Ishikawa (cell line): ENCODE results near the gene TSC1.

ENCODE experiments used
- CEBPB ChIP-seq: IDR thresholded peaks from 2 replicates; pipeline ENCODE4 v1.6.1; 2012
- TEAD4 ChIP-seq: IDR thresholded peaks from 2 replicates; pipeline ENCODE4 v1.6.1; 2012
- USF1 ChIP-seq: IDR thresholded peaks from 2 replicates; pipeline ENCODE4 v1.6.1; 2012
- TF ChIP-seq, protein P1 (sequence below): IDR thresholded peaks from 2 replicates; pipeline ENCODE4 v1.6.1; 2012

DNA sequence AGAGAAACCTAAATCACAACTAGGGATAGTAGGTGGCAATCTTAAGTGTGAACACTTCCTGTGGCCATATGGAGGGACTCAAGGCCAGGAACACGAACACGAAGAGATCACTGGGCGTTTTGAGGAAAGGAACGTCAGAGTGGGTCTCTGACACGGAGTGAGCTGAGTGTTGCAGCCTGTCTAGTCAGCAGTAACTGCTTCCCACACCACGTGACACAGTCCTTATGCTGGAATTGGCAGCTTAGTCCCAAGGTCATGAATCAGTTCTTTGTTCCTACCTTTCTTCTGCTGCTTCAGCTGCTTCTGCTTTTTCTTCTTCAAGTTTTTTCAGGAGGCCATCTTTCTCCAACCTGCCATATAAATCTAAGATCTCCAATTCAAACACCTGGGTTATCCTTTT lies 47.5 kb downstream of the TSC1 start:
- no peak for TF ChIP-seq CEBPB
- TF ChIP-seq TEAD4 = no peak
- TF ChIP-seq, protein P1, sequence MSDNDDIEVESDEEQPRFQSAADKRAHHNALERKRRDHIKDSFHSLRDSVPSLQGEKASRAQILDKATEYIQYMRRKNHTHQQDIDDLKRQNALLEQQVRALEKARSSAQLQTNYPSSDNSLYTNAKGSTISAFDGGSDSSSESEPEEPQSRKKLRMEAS = no peak
- TF ChIP-seq USF1 = no peak
